Left cardiac atrium (tissue), 4 donors: Measurements from ENCODE around the gene RETN. TPM values are rescaled to one million over a fixed set of nuclear protein-coding genes. Genes with fewer than 3 reads are reported as not detected.

Experiments
- ATAC-seq, 2 donors: fragments of 200-7000 bp; cut with Tn5 transposase; one replicate each; pipeline ENCODE4 v1.9.1; 2020; ENCODE audit warnings: mild to moderate bottlenecking in 2 of 2, moderate library complexity in 2 of 2
- DNase-seq: peaks from one replicate; pipeline ENCODE4 v3.0.0-alpha.2; 2020
- intact Hi-C, 2 donors: fragments of 100-400 bp; cut with DNase I; formaldehyde crosslinking; loops; one replicate each; pipeline versions ENCODE4 v1.14.1 to v1.15.1; 2022 to 2023
- long read RNA-seq: library from polyadenylated mRNA; unstranded; transcript quantifications from one replicate; pipeline ENCODE4 v2.0.0, GENCODE V29; 2021
- total RNA-seq, 2 donors: library from RNA; stranded (reverse); fragmentation: NEBNext Ultra II Directional; extraction: Animal tissue kit (Norgen Biotek cat#: 25700); gene quantifications; one replicate each; pipeline ENCODE4 v1.2.1, GENCODE V29; 2021
- donor health status: DM: no; HTN: yes; CAD: no.
- donor health status: DM: no; HTN: yes; CAD: no; lungs with severe emphysema.
- donor health status: DM: yes; HTN: yes; CAD: no.
- donor health status: Dilated cardiomyopathy.

The RETN gene, protein sequence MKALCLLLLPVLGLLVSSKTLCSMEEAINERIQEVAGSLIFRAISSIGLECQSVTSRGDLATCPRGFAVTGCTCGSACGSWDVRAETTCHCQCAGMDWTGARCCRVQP
- total RNA-seq, result 1 to 10 TPM; 1.4 to 1.6 TPM
- long read RNA-seq, result 0 reads

DNA sequence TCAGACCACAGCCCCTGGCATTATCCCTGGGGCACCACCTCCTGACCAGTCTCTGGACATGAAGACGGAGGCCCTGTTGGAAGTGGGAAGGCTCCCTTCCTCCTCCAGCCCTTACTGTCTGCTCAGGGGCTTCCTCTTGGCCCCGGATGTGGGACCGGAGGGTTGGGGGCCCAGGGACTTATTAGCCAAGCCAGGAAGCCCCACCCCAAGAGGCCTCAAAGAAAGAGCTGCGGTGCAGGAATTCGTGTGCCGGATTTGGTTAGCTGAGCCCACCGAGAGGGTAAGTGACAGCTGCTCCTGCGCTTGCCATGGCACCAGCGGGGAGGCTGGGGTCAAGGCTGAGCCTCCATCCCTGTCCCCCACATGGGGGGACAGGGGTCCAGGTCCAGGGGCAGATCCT lies at the start of gene RETN:
TSS of gene RETN (plus strand) at position 208 of the 400 bp plus-strand sequence. CDS start 278 bp downstream, outside the sequence.
- no peak for ATAC-seq
- intact Hi-C loops, result no loop called here
- no peak for DNase-seq

DNA sequence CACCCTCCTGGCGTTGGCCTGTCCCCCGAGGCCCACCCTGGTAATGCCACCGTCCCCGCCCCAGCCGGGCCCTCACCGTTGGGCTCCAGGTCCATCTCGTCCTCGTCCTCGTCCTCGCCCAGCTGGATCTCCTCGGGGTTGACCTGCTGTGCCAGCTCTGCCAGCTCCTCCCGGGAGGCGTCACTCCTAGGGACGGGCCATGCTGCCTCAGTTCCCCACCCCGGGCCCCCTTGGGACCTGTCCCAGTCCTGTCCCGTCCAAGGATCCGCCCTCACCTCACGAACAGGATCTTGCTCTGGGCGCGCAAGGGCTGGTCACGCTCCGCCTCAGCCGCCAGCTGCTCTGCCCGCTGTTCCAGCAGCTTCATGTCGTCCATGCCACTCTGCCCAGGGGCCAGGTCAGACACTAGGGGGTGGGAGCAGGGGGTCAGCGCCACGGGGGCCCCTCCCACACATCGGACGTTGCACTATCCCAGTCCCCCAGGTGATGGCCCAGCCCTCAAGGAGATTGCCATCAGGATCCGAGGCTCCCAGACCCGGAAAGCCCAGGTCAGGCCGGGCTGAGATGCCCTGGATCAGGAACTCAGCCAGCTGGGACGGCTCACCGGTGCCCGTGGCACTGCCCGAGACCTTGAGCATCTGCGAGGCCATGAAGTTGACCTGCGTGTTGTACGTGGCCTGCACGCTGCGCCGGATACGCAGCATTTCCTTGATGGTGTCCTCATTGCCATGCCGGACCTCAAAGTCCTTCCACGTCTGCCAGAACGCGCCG lies 49.0 kb upstream of the RETN start:
- ATAC-seq (no peak), DNase-seq (no peak)
- intact Hi-C loops, result no loop called here

DNA sequence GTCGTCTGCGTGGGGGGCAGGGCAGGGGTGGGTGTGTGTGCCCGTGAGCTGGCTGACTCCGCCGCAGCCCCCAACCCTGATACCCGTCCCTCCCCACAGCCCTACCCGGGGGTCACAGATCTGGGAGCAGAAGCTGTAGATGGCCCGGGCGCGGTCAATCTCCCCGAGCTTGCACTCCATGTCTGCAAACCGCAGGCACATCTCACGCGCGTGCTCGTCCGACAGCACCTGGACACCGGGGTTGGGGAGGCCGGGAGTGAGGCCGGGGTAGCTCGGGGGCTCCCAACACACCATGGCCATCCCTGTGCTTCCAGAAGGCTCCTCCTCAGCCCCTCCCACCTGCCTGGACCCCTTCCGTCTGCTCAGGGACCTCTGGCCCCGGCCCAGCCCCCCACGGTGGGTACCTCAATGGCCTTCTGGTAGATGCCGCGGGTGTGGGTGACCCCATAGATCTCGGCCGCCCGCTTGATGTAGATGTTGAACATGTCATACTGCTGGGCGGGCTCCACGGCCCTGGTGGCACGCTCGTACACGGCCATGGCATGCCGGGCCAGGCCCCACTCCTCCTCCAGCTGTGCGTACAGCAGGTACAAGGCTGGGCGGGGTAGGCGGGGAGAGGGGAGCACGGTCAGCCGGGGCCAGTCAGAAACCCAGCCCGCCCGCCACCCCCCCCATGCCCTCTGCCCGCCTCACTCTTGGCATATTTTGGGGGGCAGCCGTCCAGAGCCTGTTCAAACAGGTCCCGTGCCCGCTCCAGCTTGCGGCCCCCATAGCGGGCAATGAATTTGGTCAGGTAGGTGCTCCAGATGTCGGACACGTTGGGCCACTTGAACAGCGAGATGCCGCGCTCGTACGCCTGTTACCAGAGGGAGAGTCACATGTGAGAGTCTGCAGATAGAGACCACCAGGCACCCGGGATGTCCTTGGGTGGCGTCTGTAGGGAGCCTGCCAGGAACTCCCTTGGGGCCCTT lies 48.1 kb upstream of the RETN start:
- DNase-seq (no peak), ATAC-seq (no peak)
- intact Hi-C loops, result no loop called here

DNA sequence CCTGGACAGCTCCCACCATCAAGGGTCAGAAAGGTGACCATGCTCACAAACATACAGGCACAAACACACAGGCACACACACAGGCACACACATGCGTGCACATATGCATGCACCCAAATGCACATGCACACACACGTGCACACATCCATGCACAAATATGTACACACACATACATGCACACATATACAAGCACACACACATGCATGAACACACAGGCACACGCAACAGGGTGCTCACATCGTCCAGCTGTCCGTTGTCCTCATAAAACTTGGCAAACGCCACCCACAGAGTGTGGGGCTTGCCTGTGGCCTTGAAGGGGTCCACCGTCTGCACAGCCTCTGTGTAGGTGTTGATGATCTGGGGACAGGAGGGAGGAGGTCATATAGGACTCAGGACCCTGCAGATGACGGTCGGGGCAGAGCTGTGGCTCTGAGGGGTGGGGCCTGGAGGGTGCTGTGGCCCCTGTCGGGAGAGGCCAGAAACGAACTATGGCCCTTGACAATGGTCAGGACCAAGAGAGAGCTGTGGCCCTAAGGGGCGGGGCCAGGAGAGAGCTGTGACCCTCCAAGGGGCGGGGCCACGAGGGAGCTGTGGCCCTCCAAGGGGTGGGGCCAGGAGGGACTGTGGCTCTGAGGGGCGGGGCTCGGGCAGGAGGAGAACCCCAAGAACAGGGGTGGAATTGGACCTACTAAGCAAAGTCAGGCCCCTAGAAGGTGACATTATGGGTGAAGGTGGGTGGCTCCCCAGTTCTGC lies 45.7 kb upstream of the RETN start:
- no peak for DNase-seq
- intact Hi-C loops, result no loop called here
- no peak for ATAC-seq

DNA sequence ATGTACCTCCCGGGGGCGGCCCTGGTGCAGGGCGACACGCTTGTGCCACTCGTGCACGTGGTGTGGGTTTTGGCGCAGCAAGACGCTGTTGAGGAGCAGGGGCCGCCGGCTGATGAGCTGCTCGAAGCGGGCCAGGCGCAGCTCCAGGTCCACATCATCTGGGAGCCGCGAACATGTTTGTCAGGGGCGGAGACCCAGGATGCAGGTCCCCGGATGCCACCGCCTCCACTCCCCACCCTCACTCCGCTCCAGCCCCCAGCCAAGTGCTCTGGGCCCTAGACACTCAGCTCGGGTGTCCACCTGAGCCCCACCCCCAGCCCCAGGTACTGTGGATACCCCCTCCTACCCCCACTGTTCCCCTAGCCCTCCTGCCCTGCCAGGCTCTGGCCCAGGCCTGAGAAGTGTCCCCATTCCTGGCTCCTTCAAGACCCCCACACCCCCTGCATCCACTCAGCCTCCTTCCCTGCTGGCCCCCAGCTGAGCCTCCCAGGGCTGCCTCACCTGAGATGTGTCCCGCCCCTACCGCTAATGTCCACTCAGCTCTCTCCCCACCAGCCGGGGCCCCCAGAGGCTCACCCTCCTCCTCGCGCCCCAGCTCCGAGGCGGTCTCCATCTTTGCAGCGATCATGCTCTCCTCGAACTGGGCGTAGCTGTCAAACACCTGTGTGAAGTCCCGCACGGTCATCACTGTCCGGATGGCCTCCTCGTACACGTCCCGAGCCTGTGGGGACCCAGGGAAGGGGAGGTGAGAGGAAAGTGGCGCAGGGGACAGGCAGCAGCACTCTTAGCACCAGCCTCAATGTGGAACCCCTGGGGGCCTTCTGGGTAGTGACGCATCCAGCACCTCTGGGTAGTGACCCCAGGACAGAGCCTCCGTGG lies 44.9 kb upstream of the RETN start:
- no peak for ATAC-seq
- intact Hi-C loops, result no loop called here
- DNase-seq, result no peak

DNA sequence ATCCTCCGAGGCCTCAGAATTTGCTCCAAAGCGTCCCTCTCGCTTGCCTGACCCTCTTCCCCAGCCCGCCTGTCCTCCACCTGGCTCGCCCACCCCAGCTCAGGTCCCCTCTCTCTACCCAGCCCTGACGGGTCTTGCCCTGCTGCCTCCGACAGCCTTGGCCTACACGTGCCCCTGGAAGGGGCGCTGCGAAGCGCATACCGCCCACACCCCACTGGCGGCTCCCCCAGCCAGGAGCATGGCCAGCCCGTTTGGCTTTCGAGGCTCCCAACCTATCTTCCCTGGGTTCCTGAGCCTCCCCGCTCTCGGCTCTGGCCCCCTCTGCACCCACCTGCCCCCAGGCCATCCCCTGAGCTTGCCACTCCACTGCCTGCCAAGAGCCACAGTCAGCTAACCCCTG lies 44.0 kb upstream of the RETN start:
- ATAC-seq (no peak), DNase-seq (no peak)
- intact Hi-C loops, result no loop called here

DNA sequence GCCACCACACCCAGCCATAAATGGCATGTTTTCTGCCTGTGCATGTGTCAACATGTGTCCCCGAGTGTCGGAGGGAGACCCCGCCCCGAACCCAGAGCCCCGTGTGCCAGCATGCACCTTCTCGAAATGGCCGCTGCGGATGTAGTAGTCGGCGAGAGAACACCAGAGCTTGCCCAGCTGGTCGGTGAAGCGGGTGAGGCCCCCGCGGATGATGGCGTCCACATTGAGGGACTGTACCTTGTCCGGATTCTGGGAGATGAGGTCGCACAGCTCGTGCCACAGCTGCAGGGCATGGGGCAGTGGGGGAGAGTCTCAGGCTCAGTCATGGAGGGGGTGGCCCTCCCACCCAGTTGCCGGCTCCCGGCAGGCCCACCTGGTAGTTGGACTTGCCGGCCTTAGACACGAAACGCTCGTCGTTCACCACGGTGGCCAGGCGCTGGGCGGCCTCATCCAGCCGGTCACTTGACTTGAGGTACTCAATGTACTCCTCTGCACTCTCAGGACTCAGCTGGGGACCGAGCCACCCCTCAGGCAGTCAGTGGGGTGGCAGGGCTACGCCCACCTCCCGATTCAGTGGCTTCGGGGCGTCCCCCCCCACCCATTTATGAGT lies 43.0 kb upstream of the RETN start:
- DNase-seq (no peak), ATAC-seq (no peak)
- intact Hi-C loops, result no loop called here

DNA sequence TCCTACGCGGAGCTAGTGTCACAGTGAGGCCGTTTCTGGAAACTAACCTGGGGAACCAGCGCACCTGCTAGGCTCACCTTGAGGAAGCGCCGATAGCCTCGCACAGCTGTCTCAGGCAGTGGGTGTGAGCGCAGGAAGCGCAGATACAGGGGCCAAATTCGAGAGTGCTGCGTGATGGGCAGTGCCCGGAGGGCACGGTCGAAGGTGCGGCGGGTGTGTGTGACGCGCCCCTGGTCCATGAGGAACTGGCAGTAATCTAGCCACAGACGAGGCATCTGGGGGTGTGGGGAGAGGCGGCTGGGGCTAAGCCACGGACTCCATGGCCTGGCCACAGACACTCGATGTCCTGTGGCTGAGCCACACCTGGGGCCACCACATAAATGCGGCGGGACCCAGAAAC lies 41.7 kb upstream of the RETN start:
- intact Hi-C loops, result no loop called here
- no peak for DNase-seq
- ATAC-seq, result no peak

GRCh38 chr19:7628589-7629311 lies 40.1 kb upstream of the RETN start:
- intact Hi-C loops, result no loop called here

DNA sequence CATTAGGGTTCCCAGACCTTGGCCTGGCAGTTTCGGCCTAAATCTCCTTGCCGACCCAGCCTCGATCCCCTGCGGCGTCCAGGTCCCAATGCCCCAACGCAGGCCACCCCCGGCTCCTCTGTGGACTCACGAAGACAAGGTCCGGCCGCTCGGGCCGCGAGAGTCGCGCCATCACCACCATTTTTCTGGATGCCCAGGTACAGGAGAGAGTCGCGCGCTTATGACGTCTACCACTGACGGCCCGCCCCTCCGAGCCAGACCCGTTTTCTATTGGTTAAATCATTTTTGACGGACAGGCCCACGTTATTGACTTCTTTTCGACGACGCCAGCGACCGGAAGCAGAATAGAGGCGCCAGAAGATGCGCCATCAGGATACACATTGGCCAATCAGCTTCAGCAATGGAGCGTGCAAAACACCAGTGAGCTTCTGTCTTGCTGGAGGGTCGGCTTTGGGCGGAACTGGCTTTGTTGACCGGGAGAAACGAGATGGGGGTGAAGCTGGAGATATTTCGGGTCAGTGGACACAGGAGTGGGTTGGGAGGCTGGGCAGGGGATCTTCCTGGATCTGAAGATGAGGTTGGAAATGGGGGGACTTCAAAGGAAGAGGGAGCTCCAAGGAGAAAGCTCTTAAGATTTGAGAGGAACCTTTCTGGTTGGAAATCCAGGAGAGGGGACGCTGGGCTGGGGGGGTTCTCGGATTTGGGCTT lies 39.3 kb upstream of the RETN start, which contains the start of the genes PET100 and XAB2:
TSS of gene PET100 (plus strand) at position 447 of the 708 bp plus-strand sequence. CDS start at position 488, 41 bp downstream.
TSS of gene XAB2 (minus strand) at position 199 of the 708 bp plus-strand sequence. CDS start at position 181, 18 bp downstream.
- peak; percentile 98 to 99 for ATAC-seq
- intact Hi-C loops, result no loop called here
- peak; percentile 97 for DNase-seq

More at GRCh38 chr19:7628589-7629311, 40.1 kb upstream of the RETN start:
- no peak for DNase-seq
- no peak for ATAC-seq

GRCh38 chr19:7631577-7631976 lies 37.3 kb upstream of the RETN start:
- intact Hi-C loops, result no loop called here
- ATAC-seq (no peak), DNase-seq (no peak)

GRCh38 chr19:7632340-7633203 lies 36.3 kb upstream of the RETN start:
- ATAC-seq (no peak), DNase-seq (no peak)
- intact Hi-C loops, result no loop called here

DNA sequence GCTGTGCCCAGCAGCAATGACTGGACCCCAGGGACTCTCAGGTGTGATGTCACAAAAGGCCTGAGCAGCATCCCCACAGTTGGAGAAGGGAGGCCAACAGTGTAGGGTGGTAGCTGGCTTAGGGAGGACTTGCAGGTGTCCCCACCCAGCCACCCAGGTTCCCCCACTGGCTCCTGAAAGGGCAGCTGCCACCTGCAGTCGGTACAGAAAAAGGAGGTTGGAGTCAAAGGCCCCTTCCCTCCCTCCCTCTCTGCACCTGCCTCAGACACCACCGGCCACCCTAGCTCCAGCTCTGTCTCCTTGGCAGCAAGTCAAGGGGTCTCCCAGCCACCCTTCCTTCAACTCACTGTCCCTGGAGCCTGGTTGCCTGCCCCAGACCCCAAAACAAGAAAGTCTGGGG lies 35.2 kb upstream of the RETN start, which contains the start of gene PCP2:
TSS of gene PCP2 (minus strand) at position 22 of the 400 bp plus-strand sequence. CDS start 262 bp downstream, outside the sequence.
- intact Hi-C loops, result no loop called here
- DNase-seq (no peak), ATAC-seq (no peak)

- ATAC-seq, result no peak
These were observed 33.2 kb upstream of the RETN start for GRCh38 chr19:7635670-7636069.

DNA sequence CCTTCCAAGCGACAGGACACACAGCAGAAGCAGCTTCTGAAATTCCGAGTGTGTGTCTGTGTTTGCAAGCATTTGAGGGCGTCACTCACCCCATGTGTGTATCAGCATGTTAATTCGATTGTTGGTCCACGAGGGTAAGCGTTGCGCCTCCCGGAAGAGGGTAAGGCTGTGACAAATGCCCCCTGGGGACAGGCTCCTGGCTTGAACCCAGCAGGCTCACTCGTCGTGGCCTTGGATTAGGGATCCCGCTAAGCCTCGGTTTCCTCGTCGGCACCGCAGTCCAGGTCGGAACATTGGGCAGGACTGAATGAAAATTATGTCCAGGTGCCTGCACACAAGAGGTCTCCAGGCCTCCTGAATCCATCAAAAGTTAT lies 32.5 kb upstream of the RETN start:
- intact Hi-C loops, result no loop called here
- no peak for DNase-seq
- ATAC-seq, result no peak

More at GRCh38 chr19:7635670-7636069, 33.2 kb upstream of the RETN start:
- DNase-seq, result no peak
- intact Hi-C loops, result no loop called here
